HG02610 (cell line): ENCODE results near the gene AFAP1L2.

Source experiments
- ATAC-seq: cut with Tn5 transposase; IDR thresholded peaks from one replicate; pipeline ENCODE4 v1.9.1; 2021; ENCODE audit warnings: mild to moderate bottlenecking, moderate library complexity; ENCODE audit not compliant: unreplicated experiment

Gene AFAP1L2

DNA sequence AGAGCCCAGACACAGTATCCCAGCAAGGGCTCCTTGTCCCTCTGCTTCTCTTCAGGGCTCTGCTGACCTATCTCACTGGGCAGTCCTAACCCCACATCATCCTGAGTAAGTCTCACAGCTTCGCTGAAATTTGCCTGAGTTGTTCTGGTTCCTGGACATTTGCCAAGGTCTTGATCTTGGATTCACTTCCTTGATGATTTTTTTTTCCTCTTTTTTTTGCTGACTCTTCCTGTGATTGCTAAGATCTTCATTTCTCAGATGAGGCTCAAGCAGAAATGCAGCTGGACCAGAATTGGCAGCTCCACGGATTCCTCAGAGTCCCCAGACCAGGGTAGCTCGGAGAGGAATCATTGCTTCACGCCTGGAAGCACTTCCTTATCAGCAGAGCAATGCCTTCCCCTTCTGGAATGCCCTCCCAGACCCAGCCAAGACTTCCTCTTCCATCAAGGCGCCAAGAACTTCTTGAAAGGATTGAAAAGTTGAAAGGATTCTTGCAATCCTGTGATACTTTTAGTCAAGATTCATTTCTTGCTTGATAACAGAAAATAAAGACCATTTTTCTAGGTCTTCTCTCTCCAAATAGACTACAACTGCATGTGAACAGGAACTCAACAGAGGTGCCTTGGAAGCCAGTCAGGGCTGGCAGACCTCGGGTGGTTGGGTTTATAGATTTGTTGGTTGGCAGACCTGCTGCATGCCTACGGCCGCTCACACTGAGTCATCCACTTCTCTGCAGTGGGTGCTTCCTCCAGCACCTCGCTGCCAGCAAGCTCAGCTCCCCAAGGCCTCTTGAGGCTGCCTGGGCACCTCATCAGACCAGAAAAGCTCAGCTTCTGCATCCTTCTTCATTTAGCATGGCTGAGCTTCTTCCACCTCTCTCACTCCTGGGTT, 8.8 kb upstream of the AFAP1L2 start:
- ATAC-seq = no peak

DNA sequence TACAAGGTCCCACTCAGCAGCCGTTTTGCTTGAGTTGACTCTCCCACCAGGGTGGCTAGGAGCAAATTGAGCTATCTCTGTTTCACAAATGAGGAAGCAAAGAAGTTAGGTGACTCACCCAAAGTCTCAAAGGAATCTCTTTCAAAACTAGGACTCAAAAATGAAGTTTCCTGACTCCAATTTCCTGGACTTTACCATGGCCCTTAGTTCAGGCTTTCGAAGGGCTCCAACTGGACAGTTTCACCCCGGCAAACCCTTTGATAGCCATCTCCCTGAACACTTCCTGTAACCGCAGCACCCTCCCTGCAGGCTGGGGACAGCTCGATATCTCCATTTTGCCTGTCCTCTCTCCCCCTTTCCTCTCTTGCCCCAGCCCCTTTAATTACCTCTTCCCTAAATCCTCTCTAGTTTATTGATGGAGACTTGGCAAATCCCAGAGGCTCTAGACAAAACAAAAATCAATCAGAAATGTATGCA, 4.7 kb upstream of the AFAP1L2 start:
- no peak for ATAC-seq

DNA sequence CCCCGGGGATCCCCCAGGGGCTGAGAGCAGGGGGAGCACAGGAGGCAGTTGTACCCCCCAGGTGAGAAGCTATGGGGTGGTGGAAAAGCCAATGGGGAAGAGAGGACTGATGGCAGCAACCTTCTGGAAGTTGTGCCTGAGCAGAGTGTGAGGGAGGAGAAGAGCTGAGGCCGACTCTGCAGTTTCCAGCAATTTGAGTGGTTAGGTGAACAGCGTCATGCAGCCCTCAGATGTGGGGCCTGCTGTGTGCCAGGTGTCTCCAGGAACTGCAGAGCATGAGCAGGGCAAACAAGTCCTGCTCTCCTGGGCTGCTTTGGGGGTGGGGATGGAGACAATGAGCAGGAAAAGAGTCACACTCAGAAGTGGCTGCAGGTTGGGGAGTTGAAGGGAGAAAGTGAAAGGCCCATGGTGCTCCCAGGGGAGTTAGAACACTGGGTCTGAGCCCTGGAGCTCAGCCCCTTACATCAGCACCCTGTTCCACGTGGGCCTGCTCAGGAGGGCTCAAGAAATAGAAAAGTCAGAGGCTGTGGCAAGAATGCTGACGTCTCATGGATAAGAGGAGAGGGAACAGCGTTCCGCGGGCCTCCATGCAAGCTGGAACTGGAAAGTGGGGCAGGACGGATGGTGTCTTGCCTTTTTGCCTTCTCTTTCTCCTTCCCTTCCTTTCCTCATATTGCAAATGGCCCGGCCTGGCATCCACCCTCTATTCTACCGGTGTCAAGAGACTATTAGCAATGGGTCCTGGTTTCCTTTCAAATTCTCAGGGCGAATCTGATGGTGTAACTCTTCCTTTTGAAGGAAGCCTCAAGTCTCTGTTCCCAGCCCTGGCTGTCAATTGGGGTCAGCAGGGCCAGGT, 4.0 kb upstream of the AFAP1L2 start:
- no peak for ATAC-seq

DNA sequence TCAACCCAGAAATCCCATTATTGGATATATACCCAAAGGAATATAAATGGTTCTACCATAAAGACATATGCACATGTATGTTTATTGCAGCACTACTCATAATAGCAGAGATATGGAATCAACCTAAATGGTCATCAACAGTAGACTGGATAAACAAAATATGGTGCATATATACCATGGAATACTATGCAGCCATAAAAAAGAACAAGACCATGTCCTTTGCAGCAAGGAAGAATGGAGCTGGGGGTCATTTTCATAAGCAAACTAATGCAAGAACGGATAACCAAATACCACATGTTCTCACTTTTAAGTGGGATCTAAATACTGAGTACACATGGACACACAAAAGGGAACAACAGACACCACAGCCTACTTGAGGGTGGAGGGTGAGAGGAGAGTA, 2.2 kb upstream of the AFAP1L2 start:
- ATAC-seq = no peak

DNA sequence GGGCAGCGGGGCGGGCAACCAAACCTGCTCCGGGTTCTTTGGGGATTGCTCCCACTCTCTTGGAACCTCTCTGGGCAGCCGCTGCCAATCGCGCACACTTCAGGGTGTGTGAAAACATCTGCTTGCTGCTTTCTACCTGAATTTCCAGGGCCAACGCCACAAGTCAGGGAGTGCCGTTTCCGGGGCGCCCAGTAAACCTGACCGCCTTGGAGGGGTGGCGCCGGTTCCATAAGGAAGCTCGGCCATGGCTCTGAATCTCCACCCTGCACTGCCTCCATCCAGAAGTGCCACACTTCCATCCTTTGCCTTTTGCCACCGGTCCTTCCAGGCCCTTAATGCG, 679 bp upstream of the AFAP1L2 start:
- ATAC-seq = no peak

DNA sequence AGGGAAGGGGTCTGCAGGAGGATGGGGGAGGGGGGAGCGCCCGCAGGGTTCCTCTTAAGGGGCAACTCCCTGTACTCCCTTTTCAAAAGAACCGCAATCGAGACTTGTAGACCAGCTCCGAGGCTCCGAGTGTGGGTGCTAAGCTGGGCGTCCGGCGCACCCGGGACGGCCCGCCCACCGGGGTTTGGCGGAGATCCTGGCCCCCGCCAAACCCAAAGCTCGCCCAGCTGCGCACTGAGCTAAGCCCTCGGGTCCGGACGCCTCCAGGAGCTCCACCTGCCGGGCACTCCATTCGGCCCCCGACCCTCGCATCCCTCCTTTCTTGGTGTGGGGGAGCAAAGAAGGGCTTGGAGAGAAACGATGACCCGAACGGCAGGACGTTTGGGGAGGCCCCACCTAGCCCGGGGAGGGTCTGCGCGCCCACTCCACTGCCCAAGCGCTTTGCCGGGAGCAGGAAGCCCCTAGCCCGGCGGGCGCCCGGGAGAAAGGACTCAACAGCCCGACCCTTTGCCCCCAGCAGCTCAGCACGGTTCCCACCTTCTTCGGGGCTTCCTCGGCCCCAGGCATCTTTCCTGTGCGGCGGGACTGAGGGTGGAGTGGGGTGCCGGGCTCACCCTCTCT, 651 bp downstream of the AFAP1L2 start:
- ATAC-seq = no peak

DNA sequence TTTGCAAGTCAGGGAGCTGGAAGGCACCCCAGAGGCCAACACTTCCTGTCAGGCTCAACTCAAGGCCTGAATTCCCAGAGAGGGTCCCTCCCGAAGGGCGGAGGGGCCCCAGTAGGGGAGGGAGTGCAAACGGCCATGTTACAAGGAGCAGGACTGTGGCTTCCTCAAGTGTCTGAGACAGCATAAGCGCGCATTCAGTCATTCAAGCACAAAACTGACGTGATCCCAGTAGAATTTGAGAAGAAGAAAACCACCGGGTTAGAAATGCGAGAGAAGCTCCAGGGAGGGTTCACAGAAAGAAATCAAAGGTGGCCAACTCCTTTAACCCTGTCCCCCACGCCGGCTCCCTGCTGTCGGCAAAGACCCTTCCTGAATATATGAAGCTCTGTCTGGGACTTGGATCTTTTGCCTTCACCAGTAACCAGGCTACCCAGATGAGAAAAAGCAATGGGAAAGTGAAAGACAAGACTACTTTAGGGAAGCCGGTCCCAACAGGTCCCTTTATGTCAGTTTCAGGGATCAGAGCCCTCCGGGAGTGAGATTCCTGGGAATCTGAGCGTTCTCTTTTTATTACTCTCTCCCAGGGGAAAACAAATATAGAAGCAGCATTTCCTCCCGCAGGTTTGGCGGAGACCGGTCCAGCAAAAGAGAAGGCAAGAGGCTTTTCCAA, 1.3 kb downstream of the AFAP1L2 start:
- ATAC-seq = peak; percentile 36

DNA sequence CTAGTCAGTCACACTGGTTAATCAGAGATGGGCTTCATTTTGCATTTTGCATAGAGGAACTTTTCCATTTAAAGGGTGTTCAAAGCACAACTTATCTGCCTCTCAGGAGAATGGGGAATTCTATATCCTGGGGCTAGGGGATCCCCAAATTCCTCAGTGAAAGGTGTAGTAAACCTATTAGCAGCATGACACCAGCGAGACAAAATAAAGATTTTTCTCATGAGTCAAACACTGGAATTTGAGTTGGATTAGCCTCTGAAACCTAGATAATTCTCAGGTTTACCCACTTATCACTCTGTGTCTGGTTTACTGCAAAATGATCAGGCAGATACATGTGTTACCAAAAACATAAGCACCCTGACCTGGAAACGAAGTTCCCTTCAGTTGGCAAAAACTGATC, 2.1 kb downstream of the AFAP1L2 start:
- ATAC-seq = no peak

DNA sequence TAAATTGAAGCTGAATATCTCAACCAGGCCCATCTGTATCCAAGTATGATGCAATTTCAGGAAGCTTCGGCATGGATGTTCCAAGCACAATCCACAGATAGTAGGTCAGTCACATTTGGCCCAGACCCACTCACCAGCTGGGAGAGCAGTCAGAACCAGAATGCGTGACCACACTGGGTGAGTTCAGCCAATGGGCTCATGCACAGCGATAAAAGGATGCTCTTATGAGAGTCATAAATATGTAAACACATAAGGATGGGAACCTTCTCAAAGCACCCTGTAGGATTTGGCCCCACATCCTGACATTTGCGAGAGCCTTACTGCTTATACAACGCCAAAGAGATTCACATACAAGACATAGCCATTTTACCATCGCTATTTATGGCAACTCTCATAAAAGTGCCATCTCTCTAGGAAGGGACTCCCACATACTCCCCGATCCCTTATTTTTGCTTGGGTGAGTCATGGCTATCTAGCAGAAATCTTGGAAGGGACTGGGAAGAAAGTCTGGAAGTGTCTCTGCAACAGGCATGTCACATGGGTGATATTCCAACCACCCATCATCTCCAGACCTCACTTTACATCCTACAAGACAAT, 3.0 kb downstream of the AFAP1L2 start:
- no peak for ATAC-seq

DNA sequence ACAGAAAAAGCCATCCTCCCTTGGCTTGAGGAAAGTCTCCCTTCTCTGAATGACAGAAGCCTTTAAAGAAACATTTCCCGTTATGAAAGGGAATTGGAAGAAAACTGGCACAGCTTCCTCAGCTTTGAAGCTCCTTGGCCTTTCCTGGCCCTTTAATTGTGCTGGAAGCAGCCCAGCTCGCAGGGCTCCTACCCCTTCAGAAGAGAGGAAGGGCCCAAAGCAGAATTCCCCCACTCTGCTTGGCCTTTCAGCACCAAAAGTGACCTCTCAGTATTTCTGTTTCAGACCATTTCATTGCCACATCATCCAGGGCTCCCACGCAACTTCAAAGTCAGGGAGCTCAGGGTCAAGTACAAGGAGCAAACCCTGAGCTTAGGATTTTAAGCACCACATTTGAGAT, 4.2 kb downstream of the AFAP1L2 start:
- ATAC-seq = no peak

DNA sequence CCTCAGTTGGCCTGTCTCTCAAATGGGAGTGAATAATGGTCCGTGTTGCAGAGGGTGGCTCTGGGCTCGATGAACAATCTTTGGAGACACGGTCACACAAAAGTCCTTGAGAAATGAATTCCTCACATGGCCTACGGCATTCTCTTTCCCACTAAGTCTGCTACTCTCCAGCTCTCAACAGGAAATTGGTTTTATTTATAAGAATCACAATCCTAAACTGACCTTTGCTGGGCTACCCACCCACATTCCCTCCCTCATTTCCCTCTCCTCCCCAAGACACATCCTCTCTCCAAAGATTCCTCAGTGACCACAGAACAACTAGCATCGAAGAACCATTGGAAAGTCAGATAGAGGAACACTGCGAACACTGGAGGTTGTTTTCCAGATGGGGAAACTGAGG, 4.7 kb downstream of the AFAP1L2 start:
- ATAC-seq = no peak

DNA sequence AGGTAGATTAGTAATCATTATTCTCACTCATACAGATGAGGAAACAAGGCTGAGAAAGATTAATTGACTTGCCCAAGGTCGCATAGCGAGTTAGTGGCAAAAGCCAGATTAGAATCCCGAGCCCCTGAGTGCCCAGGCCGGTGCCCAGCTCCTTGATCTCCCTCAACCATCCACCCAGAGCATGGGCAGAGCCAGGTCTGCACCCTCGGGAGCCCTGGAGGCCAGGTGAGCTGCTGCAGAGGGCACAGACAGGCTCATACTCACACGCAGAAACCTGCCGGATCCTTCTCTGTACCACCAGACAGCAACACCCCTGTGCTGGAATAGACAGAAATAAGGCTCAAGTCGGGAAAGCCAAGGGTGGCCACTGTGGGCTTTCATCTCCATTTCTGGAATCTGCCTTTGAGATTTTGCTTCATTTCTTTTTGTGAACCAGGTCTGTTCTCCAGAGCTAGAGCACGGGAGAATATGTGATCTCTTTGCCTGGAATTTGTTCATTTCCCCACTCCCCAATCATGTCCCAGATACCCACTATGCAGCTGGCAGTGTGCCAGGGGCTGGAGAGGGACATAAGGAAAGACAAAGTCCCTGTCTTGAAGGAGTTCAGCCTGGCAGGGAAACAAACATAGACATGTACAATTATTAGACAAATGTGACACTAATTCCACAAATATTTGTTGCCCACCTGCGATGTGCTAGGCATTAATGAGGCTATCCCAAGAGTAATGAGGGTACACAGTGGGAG, 5.5 kb downstream of the AFAP1L2 start:
- ATAC-seq = no peak

DNA sequence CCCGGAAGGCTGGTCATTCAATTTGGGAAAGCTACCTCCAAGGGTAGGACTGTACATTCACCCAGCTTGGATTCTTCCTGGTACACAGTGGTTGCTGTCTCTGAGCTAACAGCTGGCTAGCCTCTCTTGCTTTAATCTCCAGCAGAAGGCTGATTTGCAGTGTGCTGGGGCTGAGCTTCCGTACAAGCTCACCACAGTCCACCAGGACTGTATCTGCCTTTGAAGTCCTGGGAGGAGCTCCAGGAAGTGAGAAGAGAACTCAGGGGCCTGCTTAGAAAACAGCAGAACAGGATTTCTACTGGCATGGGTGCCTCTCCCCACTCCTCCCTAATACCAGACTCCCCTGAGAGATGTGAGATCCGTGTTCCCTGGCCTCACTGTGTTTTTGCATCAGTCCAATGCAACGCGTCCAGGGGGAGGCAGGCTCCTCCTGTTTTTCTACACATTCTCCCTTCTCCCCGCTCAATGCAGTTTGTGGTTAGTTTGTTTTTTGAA, 6.6 kb downstream of the AFAP1L2 start:
- ATAC-seq = no peak

DNA sequence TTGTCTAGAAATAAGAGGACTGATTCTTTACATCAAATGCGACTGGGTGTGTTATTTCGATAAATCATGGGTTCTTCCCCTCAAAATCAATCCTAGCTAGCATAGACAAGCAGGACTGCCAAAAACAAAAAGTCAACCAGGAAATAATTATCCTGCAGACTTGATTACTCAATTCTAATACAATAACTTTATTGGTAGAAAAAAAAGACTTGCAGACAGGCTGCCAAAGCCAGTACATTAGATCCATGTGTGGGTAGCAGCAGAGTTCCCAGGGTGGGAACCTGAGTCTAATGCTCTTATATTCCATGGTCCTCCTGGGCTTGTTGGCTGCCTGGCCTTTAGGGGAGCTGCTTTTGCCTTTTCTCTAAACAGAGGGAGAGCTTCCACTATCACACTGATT, 7.8 kb downstream of the AFAP1L2 start:
- no peak for ATAC-seq

DNA sequence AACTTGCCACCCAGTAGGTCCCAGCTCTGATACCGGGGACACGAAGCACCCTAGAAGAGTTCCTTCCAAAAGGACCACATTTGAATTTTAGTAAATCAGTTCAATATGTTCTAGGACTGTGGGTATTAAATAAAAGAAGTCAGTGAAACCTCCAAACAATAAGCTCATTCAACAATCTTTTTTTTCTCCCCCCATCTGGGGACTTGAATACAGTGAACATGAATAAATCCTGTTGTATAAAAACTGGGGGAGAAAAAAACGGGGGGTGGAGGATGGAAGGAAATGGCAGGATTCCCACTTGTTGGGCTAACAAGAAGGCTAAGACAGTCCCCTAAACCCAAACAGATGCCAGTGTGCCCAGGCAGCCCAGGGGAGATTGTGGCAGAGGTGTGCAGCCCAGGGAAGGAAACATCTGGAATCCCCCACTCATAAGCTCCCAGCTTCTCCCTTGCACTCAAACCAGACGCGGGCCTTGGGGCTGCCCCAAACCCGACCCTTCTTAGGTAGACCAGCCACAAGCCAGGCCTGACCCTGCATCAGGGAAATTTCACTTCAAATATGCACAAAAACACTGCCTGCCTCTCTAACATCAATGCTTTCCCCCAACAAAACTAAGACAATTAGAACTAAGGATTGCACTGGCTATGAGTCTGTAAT, 8.8 kb downstream of the AFAP1L2 start:
- ATAC-seq = peak; percentile 60

DNA sequence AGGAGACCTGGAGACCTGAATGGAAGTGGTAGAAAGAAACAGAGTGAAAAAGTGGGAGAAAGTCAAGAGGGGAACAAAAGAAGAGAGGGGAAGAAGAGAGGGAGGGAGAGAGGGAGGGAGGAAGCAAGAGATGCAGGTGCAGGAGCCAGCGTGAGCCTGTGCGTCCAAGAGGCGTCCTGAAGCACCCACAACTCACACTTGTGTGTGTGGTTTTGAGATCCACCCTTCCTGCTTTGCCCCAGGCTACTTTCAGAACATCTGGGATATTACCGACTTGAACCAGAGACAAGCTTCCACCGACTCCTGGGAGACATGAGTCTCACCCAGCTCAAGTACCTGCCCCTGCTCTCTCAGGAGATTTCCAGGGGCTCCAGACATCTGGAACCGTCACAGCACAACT, 9.8 kb downstream of the AFAP1L2 start:
- ATAC-seq = no peak

DNA sequence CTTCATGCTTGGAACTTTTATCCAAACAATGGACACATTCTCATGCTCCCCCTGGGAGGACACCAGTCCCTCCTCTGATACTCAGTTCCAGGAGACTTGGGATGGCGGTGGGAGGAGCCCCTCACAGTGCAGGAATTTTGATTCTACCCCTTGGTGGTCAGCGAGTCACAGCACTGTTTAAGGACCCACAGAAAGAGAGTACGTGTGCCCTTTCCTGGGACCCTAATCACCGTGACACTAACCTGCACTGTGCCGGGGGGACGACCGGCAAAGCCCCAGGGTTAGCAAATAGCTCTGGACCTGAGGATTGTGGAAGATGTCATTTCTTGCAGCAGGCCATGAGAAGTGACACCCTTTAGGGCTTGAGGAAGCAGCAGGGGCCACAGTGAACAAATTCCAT, 10.4 kb downstream of the AFAP1L2 start:
- ATAC-seq = no peak

DNA sequence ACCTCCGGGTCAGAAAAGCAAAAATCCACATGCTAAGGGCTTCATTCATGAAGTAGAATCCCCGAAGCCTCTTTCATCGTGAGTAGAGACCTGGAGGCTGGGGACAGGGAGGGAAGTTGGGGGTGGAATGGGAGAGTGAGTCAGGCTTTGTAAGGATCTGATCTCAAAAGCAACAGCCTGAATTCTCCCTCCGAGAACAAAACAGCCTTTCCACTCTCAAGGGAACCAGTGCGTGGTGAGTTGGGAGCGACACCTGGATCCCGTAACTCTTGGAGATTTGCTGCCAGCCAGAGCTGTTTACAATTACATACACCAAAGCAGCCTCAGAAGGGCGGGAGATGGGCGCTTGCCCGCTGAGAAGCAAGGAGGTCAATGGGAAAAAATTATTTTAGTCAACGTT, 10.8 kb downstream of the AFAP1L2 start:
- ATAC-seq = no peak

DNA sequence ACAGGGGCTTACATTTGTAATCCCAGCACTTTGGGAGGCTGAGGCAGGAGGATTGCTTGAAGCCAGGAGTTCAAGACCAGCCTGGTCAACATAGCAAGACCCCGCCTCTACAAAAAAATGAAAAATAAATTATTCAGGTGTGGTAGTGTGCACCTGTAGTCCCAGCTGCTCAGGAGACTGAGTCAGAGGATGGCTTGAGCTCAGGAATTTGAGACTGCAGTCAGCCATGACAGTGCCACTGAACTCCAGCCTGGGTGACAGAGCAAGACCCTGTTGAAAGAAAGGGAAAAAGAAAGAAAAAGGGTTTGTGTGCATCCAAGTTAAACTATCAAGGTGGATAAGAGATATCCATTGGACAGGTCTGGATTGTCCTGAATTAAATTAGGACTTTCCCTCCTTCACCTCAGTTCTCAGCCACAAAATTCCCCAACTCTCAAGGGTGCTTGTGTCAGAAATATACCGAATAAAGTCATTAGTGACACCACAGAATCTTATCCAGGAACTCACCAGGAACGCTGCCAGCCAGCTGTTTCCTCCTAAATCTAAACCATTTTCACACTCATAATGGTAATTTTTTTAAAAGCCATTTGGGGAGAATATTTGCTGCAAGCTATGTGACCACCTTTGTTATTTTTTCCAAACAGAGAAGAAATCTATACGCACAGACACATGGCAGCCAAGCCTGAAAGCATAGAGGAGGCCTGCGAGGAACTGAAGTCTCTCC, 12.0 kb downstream of the AFAP1L2 start:
- ATAC-seq = no peak
